HCT116 (cell line): Measurements from ENCODE around the gene PRM1. TPM values are rescaled to one million over a fixed set of nuclear protein-coding genes. Genes with fewer than 3 reads are reported as not detected.

Experiments used
- ATAC-seq: fragments of 200-7000 bp; cut with Tn5 transposase; 2 replicates; pipeline ENCODE4 v1.9.1; 2020; ENCODE audit warnings: mild to moderate bottlenecking, moderate library complexity
- BruUV-seq: library from RNA; stranded (reverse); fragments of 400-500 nt; replicated peaks from 2 replicates; lab custom pipeline; 2021; lab: Mats Ljungman, UMichigan
- CTCF ChIA-PET: fragments of 300-600 bp; sonication (Branson Sonifier 250); formaldehyde crosslinking; loops from one replicate; lab custom pipeline; 2021; ENCODE audit warnings: antibody characterized with exemption; lab: Charles Lee
- POLR2A ChIA-PET: fragments of 300-600, 350-600 bp; sonication (Branson Sonifier 250); formaldehyde crosslinking; loops from one replicate; lab custom pipeline; 2021; ENCODE audit warnings: antibody characterized with exemption; lab: Charles Lee
- RAD21 ChIA-PET, 2 experiments: fragments of 300-600 bp; sonication (Branson Sonifier 250); formaldehyde crosslinking; loops; one replicate each; lab custom pipeline; 2023; ENCODE audit warnings: low total read pairs in 2 of 2; ENCODE audit not compliant: uncharacterized antibody in 2 of 2, unreplicated experiment in 2 of 2, low non-redundant PET in 1 of 2; lab: Charles Lee
- DNase-seq: peaks from one replicate; pipeline ENCODE4 v3.0.0-alpha.2; 2010; ENCODE audit warnings: low read depth, low spot score
- H2AFZ ChIP-seq: fragments of 200-600 bp; shearing (Covaris generic), sonication (generic); 2 replicates; pipeline ENCODE4 v1.6.1; 2017; ENCODE audit warnings: low read depth, mixed run types, mixed read lengths, antibody characterized with exemption, low read length; ENCODE audit not compliant: poor library complexity, severe bottlenecking
- H3K27ac ChIP-seq: 2 replicates; pipeline ENCODE4 v1.5.1; 2012; ENCODE audit warnings: low read depth, low read length
- H3K27me3 ChIP-seq: fragments of 200-600 bp; sonication (generic); 2 replicates; pipeline ENCODE4 v1.6.1; 2016; ENCODE audit warnings: mixed run types, low read length, mixed read lengths; ENCODE audit not compliant: insufficient read depth
- H3K36me3 ChIP-seq, 2 experiments: fragments of 200-500 bp in 1 of 2; fragments of 200-600 bp in 1 of 2; sonication (Bioruptor generic) in 1 of 2; sonication (generic) in 1 of 2; 2 replicates each; pipeline versions ENCODE4 v1.5.1 to v1.6.1; 2014 to 2016; ENCODE audit warnings: low read length in 2 of 2, inconsistent platforms in 1 of 2, mixed read lengths in 1 of 2, mixed run types in 1 of 2; ENCODE audit not compliant: insufficient read depth in 2 of 2, control insufficient read depth in 1 of 2
- H3K4me1 ChIP-seq, 2 experiments: fragments of 200-600 bp in 1 of 2; sonication (generic) in 1 of 2; 2 replicates each; pipeline versions ENCODE4 v1.5.1 to v1.6.1; 2012 to 2017; ENCODE audit warnings: low read length in 2 of 2, inconsistent platforms in 1 of 2, mild to moderate bottlenecking in 1 of 2, mixed read lengths in 1 of 2, mixed run types in 1 of 2, moderate library complexity in 1 of 2; ENCODE audit not compliant: insufficient read depth in 2 of 2, control insufficient read depth in 1 of 2
- H3K4me2 ChIP-seq: fragments of 200-600 bp; sonication (generic); 2 replicates; pipeline ENCODE4 v1.6.1; 2017; ENCODE audit warnings: mixed run types, low read length, mixed read lengths
- H3K4me3 ChIP-seq, 2 experiments: fragments of 200-600 bp in 1 of 2; sonication (generic) in 1 of 2; replicated peaks in 1 of 2; 2 replicates each; pipeline ENCODE4 v1.5.1; 2011 to 2016; ENCODE audit warnings: low read length in 2 of 2, control low read depth in 1 of 2, low read depth in 1 of 2, mild to moderate bottlenecking in 1 of 2, mixed read lengths in 1 of 2, mixed run types in 1 of 2
- H3K79me2 ChIP-seq: fragments of 200-600 bp; sonication (generic); 2 replicates; pipeline ENCODE4 v1.6.1; 2017; ENCODE audit warnings: mild to moderate bottlenecking, mixed run types, low read length, moderate library complexity, mixed read lengths; ENCODE audit not compliant: insufficient read depth
- H3K9ac ChIP-seq: fragments of 200-600 bp; sonication (generic); 2 replicates; pipeline ENCODE4 v1.6.1; 2016; ENCODE audit warnings: low read length, mixed read lengths
- H3K9me2 ChIP-seq: fragments of 200-600 bp; sonication (generic), shearing (Covaris generic); 2 replicates; pipeline ENCODE4 v1.6.1; 2017; ENCODE audit warnings: mixed run types, mild to moderate bottlenecking, moderate library complexity; ENCODE audit not compliant: insufficient read depth
- H3K9me3 ChIP-seq, 2 experiments: fragments of 200-500 bp in 1 of 2; fragments of 200-600 bp in 1 of 2; sonication (Bioruptor generic) in 1 of 2; sonication (generic) in 1 of 2; 2 replicates each; pipeline ENCODE4 v1.6.1; 2014 to 2017; ENCODE audit warnings: low read length in 2 of 2, mixed read lengths in 2 of 2, inconsistent platforms in 1 of 2, low read depth in 1 of 2, mild to moderate bottlenecking in 1 of 2, mixed run types in 1 of 2, moderate library complexity in 1 of 2; ENCODE audit not compliant: control insufficient read depth in 1 of 2, insufficient read depth in 1 of 2
- H4K20me1 ChIP-seq: fragments of 200-600 bp; sonication (generic), shearing (Covaris generic); 2 replicates; pipeline ENCODE4 v1.6.1; 2017; ENCODE audit warnings: mixed run types, mild to moderate bottlenecking, moderate library complexity; ENCODE audit not compliant: insufficient read depth
- CEBPB ChIP-seq: IDR thresholded peaks from 2 replicates; pipeline ENCODE4 v1.6.1; 2012; ENCODE audit warnings: low read depth
- ELF1 ChIP-seq: IDR thresholded peaks from 2 replicates; pipeline ENCODE4 v1.6.1; 2012; ENCODE audit warnings: low read depth, borderline replicate concordance
- EZH2phosphoT487 ChIP-seq: fragments of 200-600 bp; IDR thresholded peaks from 2 replicates; pipeline ENCODE4 v1.6.1; 2018; ENCODE audit warnings: antibody characterized with exemption, borderline replicate concordance
- FOSL1 ChIP-seq: IDR thresholded peaks from 2 replicates; pipeline ENCODE4 v1.6.1; 2012; ENCODE audit warnings: low read depth
- JUND ChIP-seq: IDR thresholded peaks from 2 replicates; pipeline ENCODE4 v1.6.1; 2012
- POLR2A ChIP-seq: IDR thresholded peaks from 2 replicates; pipeline ENCODE4 v1.7.0; 2011; ENCODE audit warnings: borderline replicate concordance; ENCODE audit not compliant: insufficient read depth, insufficient read length; ENCODE audit errors: extremely low read depth
- POLR2AphosphoS5 ChIP-seq: IDR thresholded peaks from 2 replicates; pipeline ENCODE4 v1.6.1; 2011; ENCODE audit warnings: mild to moderate bottlenecking, low read depth, low read length, moderate library complexity
- RAD21 ChIP-seq: IDR thresholded peaks from 2 replicates; pipeline ENCODE4 v1.6.1; 2012; ENCODE audit warnings: low read depth, mild to moderate bottlenecking
- SP1 ChIP-seq: IDR thresholded peaks from 2 replicates; pipeline ENCODE4 v1.6.1; 2012; ENCODE audit warnings: low read depth
- TCF7L2 ChIP-seq: IDR thresholded peaks from 2 replicates; pipeline ENCODE4 v1.7.0; 2011; ENCODE audit warnings: borderline replicate concordance, inconsistent platforms; ENCODE audit not compliant: insufficient read depth, insufficient read length; ENCODE audit errors: extremely low read depth
- YY1 ChIP-seq: IDR thresholded peaks from 2 replicates; pipeline ENCODE4 v1.6.1; 2011; ENCODE audit warnings: low read length, low read depth, moderate library complexity, mild to moderate bottlenecking; ENCODE audit not compliant: insufficient replicate concordance; ENCODE audit errors: extremely low read depth
- ZFX ChIP-seq: fragments of 450-650 bp; IDR thresholded peaks from 2 replicates; pipeline ENCODE4 v1.6.1; 2017
- intact Hi-C: fragments of 100-400 bp; cut with micrococcal nuclease; formaldehyde crosslinking; loops from 2 replicates; pipeline ENCODE4 v1.10.0; 2022
- total RNA-seq: library from RNA; stranded (reverse); gene quantifications from one replicate; pipeline ENCODE4 v1.2.1, GENCODE V29; 2021; ENCODE audit not compliant: unreplicated experiment
- TF ChIP-seq, protein P1 (sequence below): IDR thresholded peaks from 2 replicates; pipeline ENCODE4 v1.6.1; 2011; ENCODE audit warnings: mild to moderate bottlenecking, low read length, moderate library complexity; ENCODE audit not compliant: insufficient replicate concordance; ENCODE audit errors: extremely low read depth
- TF ChIP-seq, protein P2 (sequence below), 3 experiments: fragments of 200-600 bp in 1 of 3; sonication (generic) in 1 of 3; IDR thresholded peaks in 2 of 3; conservative IDR thresholded peaks in 1 of 3; 2 replicates each; pipeline ENCODE4 v1.5.1; 2012 to 2017; ENCODE audit warnings: low read depth in 2 of 3, low read length in 2 of 3, antibody characterized with exemption in 1 of 3, borderline replicate concordance in 1 of 3, control low read depth in 1 of 3, mild to moderate bottlenecking in 1 of 3, mixed read lengths in 1 of 3, mixed run types in 1 of 3, moderate library complexity in 1 of 3; ENCODE audit not compliant: insufficient read depth in 1 of 3
- TF ChIP-seq, protein P3 (sequence below): IDR thresholded peaks from 2 replicates; pipeline ENCODE4 v1.6.1; 2012

PRM1 gene
- total RNA-seq, 1 experiment from 2014 or later = not detected

DNA sequence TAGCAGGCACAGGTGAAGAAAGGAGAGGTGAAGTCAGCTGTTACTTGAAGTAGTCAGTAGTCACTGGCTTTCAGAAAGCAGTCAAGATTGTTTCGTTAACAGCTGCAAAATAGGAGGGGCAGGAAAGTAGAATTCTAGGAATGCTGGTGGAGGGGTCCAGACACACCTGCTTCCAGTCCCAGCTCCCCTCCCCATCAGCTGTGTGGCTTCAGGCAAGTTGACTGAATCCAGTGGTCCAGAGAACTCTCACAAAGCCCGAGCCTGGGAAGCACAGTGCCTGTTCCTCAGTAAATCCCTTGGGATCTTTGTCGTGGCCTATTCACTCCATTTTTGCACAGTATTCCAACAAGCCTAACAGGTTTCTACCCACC, 20.5 kb downstream of the PRM1 start:
- no peak for ATAC-seq
- CTCF ChIA-PET = interaction anchor here (0.7 kb wide), 1 partner anchor 212 kb away, joined by 3 read pairs; no protein-coding TSS in a partner anchor

More for the DNA sequence above, 20.5 kb downstream of the PRM1 start:
- TF ChIP-seq, protein P1, sequence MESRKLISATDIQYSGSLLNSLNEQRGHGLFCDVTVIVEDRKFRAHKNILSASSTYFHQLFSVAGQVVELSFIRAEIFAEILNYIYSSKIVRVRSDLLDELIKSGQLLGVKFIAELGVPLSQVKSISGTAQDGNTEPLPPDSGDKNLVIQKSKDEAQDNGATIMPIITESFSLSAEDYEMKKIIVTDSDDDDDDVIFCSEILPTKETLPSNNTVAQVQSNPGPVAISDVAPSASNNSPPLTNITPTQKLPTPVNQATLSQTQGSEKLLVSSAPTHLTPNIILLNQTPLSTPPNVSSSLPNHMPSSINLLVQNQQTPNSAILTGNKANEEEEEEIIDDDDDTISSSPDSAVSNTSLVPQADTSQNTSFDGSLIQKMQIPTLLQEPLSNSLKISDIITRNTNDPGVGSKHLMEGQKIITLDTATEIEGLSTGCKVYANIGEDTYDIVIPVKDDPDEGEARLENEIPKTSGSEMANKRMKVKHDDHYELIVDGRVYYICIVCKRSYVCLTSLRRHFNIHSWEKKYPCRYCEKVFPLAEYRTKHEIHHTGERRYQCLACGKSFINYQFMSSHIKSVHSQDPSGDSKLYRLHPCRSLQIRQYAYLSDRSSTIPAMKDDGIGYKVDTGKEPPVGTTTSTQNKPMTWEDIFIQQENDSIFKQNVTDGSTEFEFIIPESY = no peak
- no peak for TF ChIP-seq SP1
- no peak for TF ChIP-seq POLR2A
- TF ChIP-seq, protein P2, sequence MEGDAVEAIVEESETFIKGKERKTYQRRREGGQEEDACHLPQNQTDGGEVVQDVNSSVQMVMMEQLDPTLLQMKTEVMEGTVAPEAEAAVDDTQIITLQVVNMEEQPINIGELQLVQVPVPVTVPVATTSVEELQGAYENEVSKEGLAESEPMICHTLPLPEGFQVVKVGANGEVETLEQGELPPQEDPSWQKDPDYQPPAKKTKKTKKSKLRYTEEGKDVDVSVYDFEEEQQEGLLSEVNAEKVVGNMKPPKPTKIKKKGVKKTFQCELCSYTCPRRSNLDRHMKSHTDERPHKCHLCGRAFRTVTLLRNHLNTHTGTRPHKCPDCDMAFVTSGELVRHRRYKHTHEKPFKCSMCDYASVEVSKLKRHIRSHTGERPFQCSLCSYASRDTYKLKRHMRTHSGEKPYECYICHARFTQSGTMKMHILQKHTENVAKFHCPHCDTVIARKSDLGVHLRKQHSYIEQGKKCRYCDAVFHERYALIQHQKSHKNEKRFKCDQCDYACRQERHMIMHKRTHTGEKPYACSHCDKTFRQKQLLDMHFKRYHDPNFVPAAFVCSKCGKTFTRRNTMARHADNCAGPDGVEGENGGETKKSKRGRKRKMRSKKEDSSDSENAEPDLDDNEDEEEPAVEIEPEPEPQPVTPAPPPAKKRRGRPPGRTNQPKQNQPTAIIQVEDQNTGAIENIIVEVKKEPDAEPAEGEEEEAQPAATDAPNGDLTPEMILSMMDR (IDR thresholded peaks at IDR 0.05 in 2 of 3, conservative IDR thresholded peaks at IDR 0.05 in 1 of 3; ENCODE audit: borderline replicate concordance in 1 of 3, insufficient read depth in 1 of 3, low read depth in 2 of 3, low read length in 2 of 3) = no peak
- TF ChIP-seq EZH2phosphoT487 = no peak
- no peak for TF ChIP-seq ELF1
- TF ChIP-seq POLR2AphosphoS5 = no peak
- TF ChIP-seq YY1 = no peak
- TF ChIP-seq, protein P3, sequence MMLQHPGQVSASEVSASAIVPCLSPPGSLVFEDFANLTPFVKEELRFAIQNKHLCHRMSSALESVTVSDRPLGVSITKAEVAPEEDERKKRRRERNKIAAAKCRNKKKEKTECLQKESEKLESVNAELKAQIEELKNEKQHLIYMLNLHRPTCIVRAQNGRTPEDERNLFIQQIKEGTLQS = no peak
- no peak for TF ChIP-seq CEBPB
- no peak for TF ChIP-seq TCF7L2
- TF ChIP-seq JUND = no peak
- TF ChIP-seq FOSL1 = no peak
- TF ChIP-seq RAD21 = no peak
- TF ChIP-seq ZFX = no peak
- Histone ChIP-seq H3K4me3 (no peak overlapping the region), H3K79me2 (no peaks in the 10 kb centered on the region), H3K4me2 (no peak overlapping the region), H3K27me3 (no peaks in the 10 kb centered on the region), H3K9me3 (no peaks in the 10 kb centered on the region), H4K20me1 (no peaks in the 10 kb centered on the region), H3K9me2 (no peaks in the 10 kb centered on the region), H3K27ac (no peak overlapping the region), H2AFZ (no peak overlapping the region), H3K4me1 (peaks cover 8 to 12% of the 10 kb centered on the region in 2 experiments; a peak in 3 of 4 replicates), H3K36me3 (no peaks in the 10 kb centered on the region), H3K9ac (no peak overlapping the region)
- DNase-seq = no peak
- BruUV-seq = no TSS peak
- ChIA-PET RAD21 (no interaction called here), POLR2A (interaction anchor here (0.6 kb wide), 1 partner anchor 100 kb away, joined by 3 read pairs; no protein-coding TSS in a partner anchor)
- intact Hi-C loops = no loop called here
